GM12878 (cell line): ENCODE data around the gene NIPAL4. TPM values are rescaled to one million over a fixed set of nuclear protein-coding genes. Genes with fewer than 3 reads are reported as not detected.

Experiments
- ATAC-seq: fragments of 200-7000 bp; cut with Tn5 transposase; 3 replicates; pipeline ENCODE4 v1.9.1; 2020; ENCODE audit warnings: mild to moderate bottlenecking, moderate library complexity
- BruUV-seq: library from RNA; stranded (reverse); fragments of 400-500 nt; replicated peaks from 2 replicates; lab custom pipeline; 2021; lab: Mats Ljungman, UMichigan
- CTCF ChIA-PET: fragments of 300-600 bp; sonication (Branson Sonifier 250); formaldehyde crosslinking; extraction: SDS; loops from one replicate; lab custom pipeline; 2021; ENCODE audit warnings: inconsistent platforms; lab: Yijun Ruan, JAX
- POLR2A ChIA-PET: fragments of 350-600 bp; formaldehyde crosslinking; extraction: SDS; loops from one replicate; lab custom pipeline; 2021; ENCODE audit warnings: inconsistent platforms; lab: Charles Lee
- RAD21 ChIA-PET: fragments of 300-600 bp; sonication (Branson Sonifier 250); formaldehyde crosslinking; loops from one replicate; lab custom pipeline; 2023; ENCODE audit warnings: antibody characterized with exemption; ENCODE audit not compliant: unreplicated experiment; lab: Charles Lee
- SMC1A ChIA-PET: fragments of 300-600 bp; sonication (Branson Sonifier 250); formaldehyde crosslinking; loops from one replicate; lab custom pipeline; 2023; ENCODE audit not compliant: unreplicated experiment, uncharacterized antibody; lab: Charles Lee
- DNase-seq: peaks from one replicate; pipeline ENCODE4 v3.0.0-alpha.2; 2011; ENCODE audit warnings: low read depth, low spot score
- FAIRE-seq: peaks from 3 replicates; lab custom pipeline; 2011; peaks lifted over from hg19 to GRCh38; lab: Jason Lieb, UNC
- H2AFZ ChIP-seq: 2 replicates; pipeline ENCODE4 v1.6.0; 2011; ENCODE audit warnings: low read depth, low read length, control low read depth; ENCODE audit not compliant: control insufficient read depth
- H3K27ac ChIP-seq: 2 replicates; pipeline ENCODE4 v1.5.1; 2011; ENCODE audit warnings: control low read depth; ENCODE audit not compliant: control insufficient read depth, insufficient read depth
- H3K27me3 ChIP-seq, 2 experiments: replicated peaks in 1 of 2; 2 replicates each; pipeline versions ENCODE4 v1.6.0 to v1.6.1; 2011; ENCODE audit warnings: low read length in 1 of 2; ENCODE audit not compliant: control insufficient read depth in 2 of 2, insufficient read depth in 2 of 2
- H3K36me3 ChIP-seq, 2 experiments: 2 replicates each; pipeline ENCODE4 v1.5.1; 2011; ENCODE audit warnings: low read length in 1 of 2; ENCODE audit not compliant: control insufficient read depth in 2 of 2, insufficient read depth in 2 of 2
- H3K4me1 ChIP-seq: 2 replicates; pipeline ENCODE4 v1.6.1; 2011; ENCODE audit warnings: mild to moderate bottlenecking, low read length, moderate library complexity, mixed read lengths; ENCODE audit not compliant: control insufficient read depth, insufficient read depth
- H3K4me2 ChIP-seq: 2 replicates; pipeline ENCODE4 v1.6.0; 2011; ENCODE audit warnings: control low read depth; ENCODE audit not compliant: control insufficient read depth, insufficient read depth
- H3K4me3 ChIP-seq: fragments of 200-600 bp; sonication (generic); 2 replicates; pipeline ENCODE4 v1.5.1; 2016
- H3K79me2 ChIP-seq: 2 replicates; pipeline ENCODE4 v1.6.0; 2011; ENCODE audit warnings: low read length; ENCODE audit not compliant: control insufficient read depth, insufficient read depth
- H3K9ac ChIP-seq: 2 replicates; pipeline ENCODE4 v1.8.0; 2011; ENCODE audit warnings: low read length, control low read depth, mixed read lengths; ENCODE audit not compliant: control insufficient read depth, insufficient read depth
- H3K9me3 ChIP-seq: replicated peaks from 3 replicates; pipeline ENCODE4 v1.5.1; 2011; ENCODE audit warnings: mild to moderate bottlenecking, low read length; ENCODE audit not compliant: control insufficient read depth, insufficient read depth
- H4K20me1 ChIP-seq: 2 replicates; pipeline ENCODE4 v1.6.0; 2011; ENCODE audit not compliant: control insufficient read depth, insufficient read depth
- CBX3 ChIP-seq: fragments of 200-600 bp; sonication (generic); IDR thresholded peaks from 2 replicates; pipeline ENCODE4 v1.6.1; 2016; ENCODE audit warnings: low read depth, borderline replicate concordance
- MAX ChIP-seq: IDR thresholded peaks from 2 replicates; pipeline ENCODE4 v1.6.1; 2012; ENCODE audit warnings: low read depth, low read length, improper control_type of control experiment
- MEF2A ChIP-seq: IDR thresholded peaks from 2 replicates; pipeline ENCODE4 v1.6.1; 2011; ENCODE audit warnings: low read depth, mild to moderate bottlenecking, low read length, moderate library complexity; ENCODE audit not compliant: insufficient read depth
- NKRF ChIP-seq: fragments of 450-650 bp; conservative IDR thresholded peaks from 2 replicates; pipeline ENCODE4 v1.6.1; 2017; ENCODE audit warnings: mild to moderate bottlenecking, moderate library complexity
- NR2C1 ChIP-seq: fragments of 450-650 bp; IDR thresholded peaks from 2 replicates; pipeline ENCODE4 v1.6.1; 2017; ENCODE audit warnings: antibody characterized with exemption, mild to moderate bottlenecking, moderate library complexity
- RCOR1 ChIP-seq: conservative IDR thresholded peaks from 2 replicates; pipeline ENCODE4 v1.6.1; 2012; ENCODE audit warnings: low read depth, low read length, improper control_type of control experiment
- TCF7 ChIP-seq: IDR thresholded peaks from 2 replicates; pipeline ENCODE4 v1.6.1; 2014; ENCODE audit warnings: antibody characterized with exemption, borderline replicate concordance
- WGBS: methylation state at CpG from one replicate; pipeline ENCODE4 v1.1.6; 2016; ENCODE audit warnings: low lambda C conversion rate; ENCODE audit not compliant: insufficient replicate concordance, insufficient coverage; ENCODE audit errors: missing lambda C conversion rate; 5-methylcytosine and 5-hydroxymethylcytosine counted together
- in situ Hi-C: fragments of 300-500 bp; cut with MboI; formaldehyde crosslinking; loops from 9 replicates; pipeline ENCODE4 v1.14.3; 2018; ENCODE audit warnings: mixed read lengths
- intact Hi-C: fragments of 100-400 bp; cut with micrococcal nuclease; formaldehyde crosslinking; loops from one replicate; pipeline ENCODE4 v1.14.2; 2022; ENCODE audit not compliant: unreplicated experiment
- polyA plus RNA-seq, 11 experiments: library from polyadenylated mRNA; depleted of rRNA in 4 of 11; unstranded in 6 of 11; stranded (reverse) in 5 of 11; fragments of >200 nt; fragmentation: Nextera tagmentation in 4 of 11; fragmentation: Illumina TruSeq in 1 of 11; extraction: Ambion mirVana in 4 of 11; extraction: Trizol in 1 of 11; gene quantifications; 1 replicate in 1 of 11; 2 replicates in 10 of 11; pipeline versions ENCODE4 v1.2.1 to v1.2.3, GENCODE V29; 2011 to 2016; ENCODE audit warnings: inconsistent platforms in 2 of 11, missing spikeins in 2 of 11, low read depth in 1 of 11
- total RNA-seq, 4 experiments: library from RNA; depleted of rRNA in 3 of 4; stranded (reverse); fragments of >200 nt in 3 of 4; fragmentation: Illumina TruSeq in 1 of 4; extraction: Trizol in 1 of 4; gene quantifications; 2 replicates each; pipeline versions ENCODE4 v1.2.1 to v1.2.3, GENCODE V29; 2013 to 2021

NIPAL4 gene
- total and polyA plus RNA-seq, 10 of the 15 experiments (the other 5 are each of a cell fraction or from before 2014, with no cell fraction given) = 0.11 to 15.5 (median 5.9) TPM

- DNase-seq (no peak), FAIRE-seq (no peak), ATAC-seq (no peak)
- H3K27me3 ChIP-seq = no peaks in the 10 kb centered on the region
- no peak overlapping the region for H3K27ac ChIP-seq
- no peak overlapping the region for H3K9ac ChIP-seq
- ChIA-PET SMC1A (interaction anchor here (0.7 to 1.5 kb wide), 5 partner anchors 12 to 139 kb away, joined by 3 to 7 read pairs (median 4); no protein-coding TSS in a partner anchor), POLR2A (no interaction called here), RAD21 (interaction anchor here (1.1 to 1.4 kb wide), 3 partner anchors 26 to 227 kb away, joined by 3 to 6 read pairs (median 3); no protein-coding TSS in a partner anchor)
- no peaks in the 10 kb centered on the region for H3K4me1 ChIP-seq
- no peaks in the 10 kb centered on the region for H4K20me1 ChIP-seq
- no TSS peak for BruUV-seq
- in situ Hi-C loops = no loop called here
- no peak overlapping the region for H3K4me3 ChIP-seq
- H3K79me2 ChIP-seq = no peaks in the 10 kb centered on the region
- intact Hi-C loops = no loop called here
- H3K36me3 ChIP-seq = no peaks in the 10 kb centered on the region
- 37% methylated on average over 4 of the region's 4 CpGs for WGBS
- H3K9me3 ChIP-seq = no peaks in the 10 kb centered on the region
- no peak for TF ChIP-seq CBX3
- TF ChIP-seq NR2C1 = no peak
- no peak for TF ChIP-seq TCF7
- no peak for TF ChIP-seq MAX
- no peak for TF ChIP-seq NKRF
- TF ChIP-seq RCOR1 = no peak
- no peak for TF ChIP-seq MEF2A
- TF ChIP-seq, all 136 proteins: peak for 0
- Histone ChIP-seq H2AFZ (no peak overlapping the region), H3K4me2 (no peak overlapping the region)
- CTCF ChIA-PET = interaction anchor here (0.6 to 2.8 kb wide), 4 partner anchors 12 to 609 kb away, joined by 3 to 12 read pairs (median 8); partner anchors contain the start of gene LSM11
Measured at GRCh38 chr5:157444224-157444623, 15.8 kb upstream of the NIPAL4 start.
